SH-SY5Y (cell line): Measurements from ENCODE around the gene PRKACA.

Source experiments
- GATA2 ChIP-seq: IDR thresholded peaks from 2 replicates; pipeline ENCODE4 v1.6.1; 2011; ENCODE audit warnings: mild to moderate bottlenecking, low read depth, low read length
- GATA3 ChIP-seq: IDR thresholded peaks from 2 replicates; pipeline ENCODE4 v1.6.1; 2011; ENCODE audit warnings: low read depth, mild to moderate bottlenecking, low read length, moderate library complexity

Gene PRKACA

DNA sequence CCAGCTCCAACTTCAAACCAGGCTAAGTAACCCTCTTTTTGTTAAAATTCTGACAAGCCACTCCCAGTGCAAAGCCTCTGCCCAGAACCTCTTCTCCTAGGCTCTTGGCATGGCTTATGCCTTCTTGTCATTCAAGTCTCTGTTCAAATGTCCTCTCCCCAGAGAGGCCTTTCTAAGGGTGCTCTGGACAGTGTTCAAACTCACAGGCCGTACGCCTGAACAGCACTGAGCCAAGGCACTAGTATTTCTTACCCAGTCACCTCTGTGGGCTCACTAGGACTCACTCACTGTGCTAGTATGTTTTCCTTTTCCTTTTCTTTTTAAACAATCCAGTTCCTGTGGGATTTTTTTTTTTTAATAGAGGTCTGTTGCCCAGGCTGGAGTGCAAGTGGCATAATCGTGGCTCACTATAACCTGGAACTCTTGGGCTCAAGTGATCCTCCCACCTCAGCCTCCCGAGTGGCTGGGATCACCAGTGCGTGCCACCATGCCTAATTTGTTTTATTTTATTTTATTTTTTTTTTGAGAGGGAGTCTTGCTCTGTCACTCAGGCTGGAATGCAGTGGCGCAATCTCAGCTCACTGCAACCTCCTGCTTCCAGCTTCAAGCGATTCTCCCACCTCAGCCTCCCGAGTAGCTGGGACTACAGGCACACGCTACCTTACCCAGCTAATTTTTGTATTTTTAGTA is 21.2 kb upstream of the PRKACA start:
- TF ChIP-seq GATA2: no peak
- TF ChIP-seq GATA3: no peak

DNA sequence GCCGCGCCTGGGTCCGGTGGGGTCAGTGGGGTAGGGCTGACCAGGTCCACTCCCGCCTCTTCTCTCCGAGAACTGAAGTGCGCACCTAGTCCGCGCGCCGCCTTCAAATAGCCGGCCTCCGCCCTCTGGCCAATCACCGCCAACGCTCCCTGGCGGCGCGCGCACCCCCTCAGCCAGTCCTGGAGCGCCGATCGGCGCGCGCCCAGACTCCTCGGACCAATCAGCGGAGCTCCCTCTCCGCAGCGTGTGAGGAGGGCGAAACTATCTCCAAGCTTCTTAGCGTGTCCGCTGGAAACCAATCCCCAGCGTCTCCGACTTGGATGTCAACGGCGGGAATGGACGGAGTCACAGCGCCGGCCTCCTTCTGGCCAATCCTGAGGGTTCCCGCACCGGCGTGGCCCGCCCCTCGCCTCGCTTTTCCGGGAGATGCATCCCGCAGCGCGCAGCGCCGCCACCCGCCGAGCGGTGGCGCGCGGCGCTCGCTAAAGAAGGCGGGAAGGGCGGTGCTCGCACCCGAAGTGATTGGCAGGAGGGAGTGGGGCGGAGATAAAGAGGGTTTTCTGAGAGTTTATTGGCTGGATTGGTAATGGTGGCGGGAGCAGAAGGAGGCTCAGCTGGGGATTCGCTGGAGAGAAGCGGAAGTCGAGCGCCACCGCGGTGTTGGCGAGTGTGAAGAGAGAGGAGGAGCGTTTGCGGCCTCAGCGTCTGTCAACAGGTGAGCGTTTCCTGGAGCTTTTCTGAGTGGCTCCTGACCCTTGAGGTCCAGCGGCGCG is 19.1 kb upstream of the PRKACA start, which contains the start of gene ASF1B:
ASF1B (minus strand) TSS at position 81 of the 773 bp plus-strand sequence. CDS start 133 bp downstream, outside the sequence.
- TF ChIP-seq GATA2 (no peak), GATA3 (no peak)

DNA sequence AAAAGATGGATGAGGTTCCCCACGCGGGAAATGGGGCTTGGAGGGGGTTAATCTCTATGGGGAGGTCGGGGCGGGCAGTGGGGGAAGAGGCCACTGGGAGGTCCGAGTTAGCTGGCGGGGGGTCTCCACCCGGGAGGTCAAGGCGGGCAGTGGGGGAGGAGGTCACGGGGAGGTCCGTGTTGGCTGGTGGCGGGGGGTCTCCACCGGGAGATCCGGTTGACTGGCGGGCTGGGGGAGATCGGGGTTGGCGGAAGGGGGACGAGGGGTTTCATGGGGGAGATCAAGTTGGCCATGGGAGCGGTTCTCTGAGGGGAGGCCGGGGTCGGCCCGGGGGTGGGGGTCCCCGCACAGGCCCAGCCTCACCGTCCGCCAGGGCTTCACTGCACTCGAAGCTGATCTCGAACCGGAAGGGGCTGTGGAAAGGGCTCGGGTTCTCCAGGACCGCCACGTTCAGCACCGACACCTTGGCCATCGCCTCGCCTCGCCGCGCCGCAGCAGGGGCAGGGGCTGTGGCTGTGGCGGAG is 18.5 kb upstream of the PRKACA start:
- TF ChIP-seq GATA3 (no peak), GATA2 (no peak)

DNA sequence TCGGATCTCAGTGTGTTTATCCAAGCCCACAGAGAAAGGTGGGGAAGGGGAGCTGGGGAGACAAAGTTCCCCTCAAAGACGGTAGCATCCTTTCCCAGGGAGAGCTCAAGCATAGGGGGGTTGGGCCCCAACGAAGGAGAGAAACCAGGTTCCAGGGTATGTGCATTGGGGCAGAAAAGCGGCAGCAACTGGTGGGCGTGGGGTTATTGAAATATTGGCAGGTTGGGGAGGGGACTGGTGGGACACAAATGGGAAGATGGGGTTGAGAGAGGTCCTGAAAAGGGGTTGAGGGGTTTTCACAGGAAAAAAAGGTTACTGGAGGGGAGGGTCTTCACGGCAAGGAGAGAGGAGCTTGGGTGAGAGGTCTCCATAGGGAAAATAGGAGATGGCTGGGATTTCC is 17.8 kb upstream of the PRKACA start:
- TF ChIP-seq GATA3 (no peak), GATA2 (no peak)

DNA sequence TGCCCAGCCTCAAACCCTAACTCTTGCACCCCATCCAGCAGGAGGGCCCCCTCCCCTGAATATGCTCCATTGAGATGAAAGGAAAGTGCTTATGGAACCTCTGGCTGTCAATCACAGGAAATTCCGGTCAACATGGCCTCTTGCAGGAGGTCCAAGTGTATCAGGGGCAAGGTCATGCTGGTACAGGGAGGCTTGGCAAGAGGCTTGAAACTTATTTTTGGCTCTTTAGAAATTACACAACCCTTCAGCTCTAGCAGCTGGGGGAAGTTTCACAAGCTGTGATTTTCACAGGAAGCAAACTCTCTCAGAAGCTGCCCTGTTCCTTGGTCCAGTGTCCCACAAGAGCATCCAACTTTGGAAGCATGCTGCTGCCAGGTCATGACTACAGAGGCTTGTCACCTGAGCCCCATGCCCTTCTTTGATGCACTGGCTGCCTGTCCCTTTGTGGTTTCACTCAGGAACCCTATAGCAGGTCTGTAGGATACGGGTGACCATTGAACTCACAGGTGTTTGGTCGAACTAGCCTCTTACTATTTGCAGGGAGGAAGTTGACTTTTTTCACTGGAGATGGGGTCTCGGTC is 10.5 kb upstream of the PRKACA start:
- no peak for TF ChIP-seq GATA3

DNA sequence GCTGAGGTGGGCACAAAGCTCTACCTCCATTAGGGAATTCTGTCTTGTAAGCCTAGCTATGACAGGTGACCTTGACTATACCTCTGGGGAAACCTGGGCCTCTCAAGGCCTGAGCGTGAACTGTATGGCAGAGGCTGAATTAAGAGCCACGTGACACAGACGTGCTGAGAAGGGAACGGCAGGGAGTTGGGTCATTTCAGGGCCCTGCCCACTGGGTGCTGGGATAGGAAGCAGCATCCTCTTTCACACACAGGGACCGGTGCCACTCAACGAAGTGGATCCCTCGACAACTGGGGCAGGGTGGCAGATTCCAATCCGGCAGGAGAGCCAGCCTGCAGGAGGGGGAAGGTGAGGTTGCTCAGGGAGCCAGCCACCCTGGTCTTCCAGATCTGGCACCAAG is 9.6 kb upstream of the PRKACA start:
- no peak for TF ChIP-seq GATA3
- TF ChIP-seq GATA2: no peak

DNA sequence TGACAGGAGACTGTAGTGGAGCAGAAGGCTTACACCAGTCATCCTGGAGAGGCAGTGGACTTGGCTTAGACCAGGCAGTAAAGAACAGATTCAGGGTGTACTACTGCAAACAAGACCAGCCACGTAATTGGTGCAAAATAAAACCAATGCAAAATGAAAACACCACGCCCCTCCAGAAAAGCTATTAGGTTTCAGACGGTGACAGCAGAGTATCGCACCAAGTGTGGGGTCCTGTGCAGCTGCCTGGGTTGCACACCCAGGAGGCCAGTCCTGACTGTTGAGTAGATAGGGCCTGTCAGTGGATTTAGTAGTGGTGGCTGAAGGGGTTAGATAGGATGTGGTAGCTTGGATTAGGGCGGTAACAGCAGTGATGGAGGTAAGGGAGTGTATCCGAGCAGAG is 5.4 kb upstream of the PRKACA start:
- TF ChIP-seq GATA3 (no peak), GATA2 (no peak)

DNA sequence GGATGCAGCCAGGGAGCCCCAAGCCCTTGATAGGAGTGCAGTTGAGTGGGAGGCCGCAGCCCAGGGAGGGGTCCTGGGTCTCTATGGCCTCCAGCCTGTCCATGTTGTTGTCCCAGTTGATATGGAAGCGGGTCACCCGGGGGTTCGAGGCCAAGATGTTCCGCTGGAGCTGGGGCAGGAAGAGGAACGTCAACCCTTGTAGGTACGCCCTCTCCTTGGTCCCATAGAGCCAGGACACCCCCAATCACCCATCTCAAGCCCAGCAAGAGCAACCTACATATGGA is 2.9 kb upstream of the PRKACA start:
- TF ChIP-seq GATA3: no peak

DNA sequence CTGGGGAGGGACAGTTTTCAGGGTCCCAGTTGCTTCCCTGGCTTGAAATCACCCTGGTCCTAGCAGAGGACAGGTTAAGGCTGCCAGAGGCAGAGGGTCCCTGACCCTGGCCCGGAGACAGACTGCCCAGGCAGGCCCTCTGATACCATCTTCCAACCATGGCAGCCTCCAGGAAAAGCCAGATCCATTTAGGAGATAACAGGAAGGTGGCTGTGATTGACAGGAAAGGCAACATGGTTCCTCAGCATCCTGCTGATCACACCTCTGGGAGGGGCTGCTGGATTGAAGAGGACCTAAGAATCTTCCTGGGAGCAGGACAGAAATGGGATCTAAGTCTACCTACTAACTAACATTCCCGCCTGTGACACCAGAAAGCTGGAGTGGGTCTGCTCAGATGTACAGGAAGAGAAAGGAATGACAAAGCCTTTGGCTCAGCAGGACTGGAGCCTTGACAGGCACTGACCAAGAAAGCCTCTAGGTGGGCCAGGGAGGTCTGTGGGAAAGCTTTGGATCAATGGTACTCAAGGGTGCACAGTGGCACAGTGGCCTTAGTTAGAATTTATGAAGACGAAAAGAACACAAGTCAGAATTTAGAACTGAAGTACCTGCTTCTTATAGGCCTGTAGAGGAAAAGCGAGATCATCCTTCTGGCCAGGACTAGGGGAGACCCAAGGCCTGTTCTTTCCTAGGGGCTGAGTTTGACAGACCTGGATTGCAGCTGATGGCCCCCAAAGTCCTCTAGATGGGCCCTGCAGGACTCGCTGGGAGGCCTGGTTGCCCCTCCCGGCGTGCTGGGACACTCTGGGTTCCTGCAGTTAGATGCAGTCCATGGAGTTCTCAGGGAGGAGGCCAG is 2.3 kb upstream of the PRKACA start:
- no peak for TF ChIP-seq GATA3
- peak; percentile 80 for TF ChIP-seq GATA2

DNA sequence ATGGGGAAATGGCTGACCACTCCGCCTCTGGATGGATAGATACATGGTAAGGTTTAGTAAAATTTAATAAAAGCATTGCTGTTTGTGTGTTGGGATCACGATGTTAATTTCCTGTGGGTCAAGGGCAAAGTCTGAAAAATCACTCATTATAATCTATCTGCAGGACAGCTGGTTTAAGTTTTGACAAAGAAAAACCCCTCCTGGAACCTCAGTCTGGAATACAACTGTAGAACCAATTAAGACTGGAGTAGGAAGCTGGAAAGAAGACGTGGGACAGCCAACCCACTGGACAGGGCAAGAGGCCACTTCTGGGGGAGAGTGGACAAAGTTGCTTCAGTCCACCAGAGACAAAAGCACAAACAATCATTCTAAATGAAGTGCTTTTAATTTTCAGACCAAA is 1.6 kb upstream of the PRKACA start:
- TF ChIP-seq GATA2 (no peak), GATA3 (no peak)

DNA sequence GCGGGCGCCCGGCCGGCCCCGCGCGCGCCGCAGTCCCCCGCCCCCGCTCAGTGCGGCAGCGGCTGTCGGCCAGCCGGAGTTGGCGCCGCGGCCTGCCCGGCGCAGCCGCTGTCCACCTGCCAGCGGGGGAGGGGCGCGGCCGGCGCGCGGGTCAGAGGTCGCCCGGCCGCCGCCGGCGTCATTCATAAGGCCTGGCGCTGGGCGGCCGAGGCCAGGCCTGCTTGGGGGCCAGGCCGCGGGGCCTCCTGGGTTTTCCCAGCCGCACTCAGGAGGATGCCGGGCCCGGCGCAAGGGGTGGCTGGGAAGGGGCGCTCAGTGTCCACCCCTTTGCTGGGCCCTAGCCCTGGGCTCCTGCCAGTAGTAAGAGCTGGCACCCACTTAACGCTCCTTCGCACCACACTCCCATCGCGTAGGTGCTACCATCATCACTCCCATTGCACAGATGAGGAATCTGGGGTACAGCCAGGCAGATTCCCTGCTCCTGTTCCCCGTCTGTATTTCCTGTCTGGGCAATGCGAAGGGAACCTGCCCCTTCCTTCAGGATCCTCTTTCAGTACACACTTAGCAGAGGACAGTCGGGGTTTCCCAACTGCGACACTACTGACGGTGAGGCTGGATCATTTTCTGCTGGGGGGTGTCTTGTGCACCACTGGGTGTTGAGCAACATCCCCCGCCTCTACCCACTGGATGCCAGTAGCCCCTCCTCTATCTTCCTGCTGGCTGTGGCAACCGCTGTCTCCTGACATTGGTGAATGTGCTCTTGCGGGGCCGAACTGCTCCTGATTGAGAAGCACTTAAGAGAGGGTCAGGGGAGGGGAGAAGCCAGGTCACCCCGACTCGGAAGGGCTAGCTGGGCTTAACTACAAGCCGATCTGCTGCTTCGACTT is 846 bp upstream of the PRKACA start:
- TF ChIP-seq GATA2: no peak
- TF ChIP-seq GATA3: no peak

DNA sequence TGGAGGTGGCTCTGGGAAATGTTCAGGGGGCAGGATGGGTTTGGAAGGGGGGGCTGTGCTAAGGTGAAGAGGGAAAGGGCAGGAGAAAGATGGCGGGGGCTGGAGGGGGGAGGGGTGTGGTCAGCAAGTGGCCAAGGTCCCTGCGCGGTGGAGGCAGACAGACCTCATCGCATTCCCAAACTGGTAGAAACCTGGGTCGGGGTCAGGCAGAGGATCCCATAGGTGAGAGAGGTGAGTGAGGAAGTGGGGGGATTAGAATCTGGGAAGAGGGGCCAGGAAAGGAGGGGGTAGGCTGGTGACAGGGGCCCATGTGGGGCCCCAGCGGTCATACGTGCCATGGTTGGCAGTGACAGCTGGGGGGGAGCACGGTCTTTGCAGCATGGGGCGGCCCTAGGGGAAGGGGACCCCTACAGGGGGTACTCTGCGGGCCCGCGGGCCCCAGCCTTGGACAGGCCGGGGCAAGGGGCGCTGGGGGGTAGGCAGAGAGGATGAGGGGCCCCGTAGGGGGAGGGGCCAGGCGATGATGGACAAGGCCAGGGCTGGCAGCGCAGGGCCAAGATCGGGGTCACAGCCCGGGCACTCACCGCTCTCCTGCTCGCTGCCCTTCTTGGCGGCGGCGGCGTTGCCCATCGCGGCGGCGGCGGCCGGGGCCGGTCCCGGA is 514 bp downstream of the PRKACA start:
- TF ChIP-seq GATA3 (no peak), GATA2 (no peak)

DNA sequence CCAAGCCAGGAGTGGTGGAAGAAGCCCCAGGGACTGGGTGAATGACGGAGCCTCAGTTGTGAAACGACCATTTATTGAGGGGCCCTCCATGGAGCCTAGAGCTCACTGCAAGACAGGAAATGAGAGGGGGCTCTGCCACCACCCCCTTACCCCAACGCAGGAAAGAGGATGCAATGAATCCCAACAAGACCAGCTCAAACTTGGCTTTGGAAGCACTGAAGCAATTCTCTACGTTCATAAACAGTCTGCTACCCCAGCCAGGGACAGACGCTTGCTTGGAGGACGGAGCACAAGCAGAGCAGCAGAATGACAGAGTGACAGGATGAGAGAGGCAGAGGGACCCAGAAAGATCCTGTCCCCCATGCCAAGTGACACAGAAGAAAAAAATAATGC is 1.0 kb downstream of the PRKACA start:
- TF ChIP-seq GATA2 (no peak), GATA3 (no peak)
